Aorta (tissue), 5 donors: ENCODE results near the gene RABGAP1L. TPM values are rescaled to one million over a fixed set of nuclear protein-coding genes. Genes with fewer than 3 reads are reported as not detected.

Source experiments
- ATAC-seq: fragments of 200-7000 bp; cut with Tn5 transposase; one replicate; pipeline ENCODE4 v1.9.1; 2022; ENCODE audit warnings: moderate library complexity; ENCODE audit not compliant: low FRiP score
- DNase-seq, 2 donors: peaks; one replicate each; pipeline ENCODE4 v3.0.0-alpha.2; 2020
- H3K27ac ChIP-seq, 2 donors: one replicate each; pipeline ENCODE4 v1.5.1; 2013; ENCODE audit warnings: low read length in 2 of 2, mild to moderate bottlenecking in 2 of 2, moderate library complexity in 2 of 2, control low read depth in 1 of 2, inconsistent platforms in 1 of 2, low read depth in 1 of 2
- H3K27me3 ChIP-seq, 2 donors: one replicate each; pipeline ENCODE4 v1.6.1; 2013; ENCODE audit warnings: control low read depth in 1 of 2, low read length in 1 of 2, mild to moderate bottlenecking in 1 of 2, moderate library complexity in 1 of 2; ENCODE audit not compliant: insufficient read depth in 2 of 2, control insufficient read depth in 1 of 2
- H3K36me3 ChIP-seq, 2 donors: one replicate each; pipeline ENCODE4 v1.6.1; 2013; ENCODE audit warnings: control low read depth in 1 of 2, low read length in 1 of 2, mild to moderate bottlenecking in 1 of 2; ENCODE audit not compliant: insufficient read depth in 2 of 2, control insufficient read depth in 1 of 2
- H3K4me1 ChIP-seq, 2 donors: one replicate each; pipeline ENCODE4 v1.6.1; 2013; ENCODE audit warnings: low read length in 2 of 2, control low read depth in 1 of 2, mild to moderate bottlenecking in 1 of 2, moderate library complexity in 1 of 2; ENCODE audit not compliant: insufficient read depth in 2 of 2, control insufficient read depth in 1 of 2
- H3K4me3 ChIP-seq, 2 donors: one replicate each; pipeline ENCODE4 v1.5.1; 2013; ENCODE audit warnings: low read length in 2 of 2, control low read depth in 1 of 2, mild to moderate bottlenecking in 1 of 2
- H3K9me3 ChIP-seq: one replicate; pipeline ENCODE4 v1.6.1; 2013; ENCODE audit warnings: mild to moderate bottlenecking, low read length; ENCODE audit not compliant: control insufficient read depth
- WGBS, 2 donors: extraction: QIAGEN DNeasy Blood & Tissue Kit; methylation state at CpG; one replicate each; pipeline ENCODE4 v1.1.7; 2013; 5-methylcytosine and 5-hydroxymethylcytosine counted together
- intact Hi-C, 2 donors: fragments of 100-400 bp; cut with DNase I; formaldehyde crosslinking; loops; one replicate each; pipeline versions ENCODE4 v1.14.2 to v1.15.0; 2022
- polyA plus RNA-seq, 2 donors: library from polyadenylated mRNA; stranded (reverse); fragments of 200-250 nt; gene quantifications; one replicate each; pipeline ENCODE4 v1.2.3, GENCODE V29; 2013
- total RNA-seq, 2 donors: library from RNA; stranded (reverse); fragmentation: NEBNext Ultra II Directional; extraction: Animal tissue kit (Norgen Biotek cat#: 25700); gene quantifications; one replicate each; pipeline ENCODE4 v1.2.1, GENCODE V29; 2021
- donor health status: healthy with polysubstance abuse.
- donor health status: Bipolar disorder and iron deficiency.
- donor health status: DM: no; HTN: no; CAD: no.
- donor health status: DM: no; HTN: no; CAD: no.
- donor health status: DM: yes; HTN: yes; CAD: no.

The RABGAP1L gene
- total and polyA plus RNA-seq, 4 donors, result 14.8 to 56.4 (median 38.4) TPM

GRCh38 chr1:174938281-174939007 lies 779.1 kb downstream of the RABGAP1L start:
- Histone ChIP-seq H3K36me3 (no peaks in the 10 kb centered on the region), H3K27me3 (no peaks in the 10 kb centered on the region), H3K4me1 (no peaks in the 10 kb centered on the region), H3K9me3 (no peaks in the 10 kb centered on the region), H3K27ac (no peak overlapping the region), H3K4me3 (no peak overlapping the region)
- intact Hi-C loops, result no loop called here
- ATAC-seq (no peak), DNase-seq (no peak)
- WGBS, 2 donors, result 36 to 45% methylated on average over 6 of the region's 6 CpGs

DNA sequence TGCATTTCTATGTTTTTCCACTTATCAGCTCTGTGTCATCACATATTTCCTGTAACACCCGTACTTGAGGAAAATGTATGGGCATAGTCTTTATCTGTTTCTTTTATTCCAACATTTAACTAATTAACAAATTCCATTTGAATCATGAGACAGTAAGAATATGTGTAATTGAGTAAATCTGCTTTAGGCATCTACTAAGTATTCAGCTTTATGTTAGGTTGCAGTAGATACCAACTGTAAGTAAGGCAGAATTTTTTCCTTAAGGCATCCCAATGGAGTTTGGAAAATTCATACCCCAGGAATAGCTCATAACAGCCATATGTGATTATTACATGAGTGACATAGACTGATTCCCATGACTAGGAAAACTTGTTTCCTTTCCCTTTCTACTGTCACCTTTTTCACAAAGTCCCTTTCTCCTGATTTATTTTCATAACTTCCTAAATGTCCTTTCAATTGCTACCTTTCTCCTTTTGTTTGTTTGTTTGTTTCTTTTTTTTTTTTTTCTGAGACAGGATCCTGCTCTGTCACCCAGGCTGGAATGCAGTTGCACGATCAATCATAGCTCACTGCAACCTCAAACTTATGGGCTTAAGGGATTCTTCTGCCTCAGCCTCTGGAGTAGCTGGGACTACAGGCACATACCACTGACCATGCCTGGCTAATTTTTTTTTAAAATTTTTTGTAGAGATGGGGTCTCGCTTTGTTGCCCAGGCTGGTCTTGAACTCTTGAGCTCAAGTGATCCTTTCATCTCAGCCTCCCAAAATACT lies 780.6 kb downstream of the RABGAP1L start:
- DNase-seq (no peak), ATAC-seq (no peak)
- Histone ChIP-seq H3K27ac (no peak overlapping the region), H3K4me1 (no peaks in the 10 kb centered on the region), H3K36me3 (no peaks in the 10 kb centered on the region), H3K9me3 (no peaks in the 10 kb centered on the region), H3K27me3 (no peaks in the 10 kb centered on the region), H3K4me3 (no peak overlapping the region)
- intact Hi-C loops, result no loop called here
- WGBS, 2 donors, result 90 to 92% methylated on average over 3 of the region's 3 CpGs

- H3K4me3 ChIP-seq, result no peak overlapping the region
- no peaks in the 10 kb centered on the region for H3K36me3 ChIP-seq
- H3K9me3 ChIP-seq, result no peaks in the 10 kb centered on the region
- no peak for DNase-seq
- no peak overlapping the region for H3K27ac ChIP-seq
- H3K27me3 ChIP-seq, result no peaks in the 10 kb centered on the region
- 87 to 92% methylated on average over 3 of the region's 3 CpGs for WGBS, 2 donors
- no peaks in the 10 kb centered on the region for H3K4me1 ChIP-seq
- intact Hi-C loops, result no loop called here
- ATAC-seq, result no peak
Measured at GRCh38 chr1:174940646-174941175, 781.4 kb downstream of the RABGAP1L start.

- H3K36me3 ChIP-seq, result no peaks in the 10 kb centered on the region
- no peaks in the 10 kb centered on the region for H3K27me3 ChIP-seq
- no peak overlapping the region for H3K27ac ChIP-seq
- no peak overlapping the region for H3K4me3 ChIP-seq
- ATAC-seq, result peak; percentile 70
- H3K9me3 ChIP-seq, result no peaks in the 10 kb centered on the region
- H3K4me1 ChIP-seq, result no peaks in the 10 kb centered on the region
- WGBS, 2 donors, result 47 to 48% methylated on average over 2 of the region's 2 CpGs
- intact Hi-C loops, result no loop called here
- DNase-seq, result no peak
Measured at GRCh38 chr1:174942547-174943255, 783.4 kb downstream of the RABGAP1L start.

GRCh38 chr1:174946031-174946430 lies 786.7 kb downstream of the RABGAP1L start:
- WGBS, 2 donors, result 81 to 86% methylated on average over 2 of the region's 2 CpGs
- intact Hi-C loops, result no loop called here
- ATAC-seq, result no peak

GRCh38 chr1:174949061-174949460 lies 789.7 kb downstream of the RABGAP1L start:
- WGBS, 2 donors, result 79 to 92% methylated on average over 1 of the region's 1 CpG
- Histone ChIP-seq H3K27me3 (no peaks in the 10 kb centered on the region), H3K4me1 (peaks cover 0 to under 1% of the 10 kb centered on the region in 2 donors), H3K27ac (no peak overlapping the region), H3K36me3 (no peaks in the 10 kb centered on the region), H3K9me3 (no peaks in the 10 kb centered on the region), H3K4me3 (no peak overlapping the region)
- ATAC-seq (no peak), DNase-seq (no peak)
- intact Hi-C loops, result no loop called here

More at GRCh38 chr1:174946031-174946430, 786.7 kb downstream of the RABGAP1L start:
- Histone ChIP-seq H3K9me3 (no peaks in the 10 kb centered on the region), H3K4me3 (no peak overlapping the region), H3K4me1 (no peaks in the 10 kb centered on the region), H3K27ac (no peak overlapping the region), H3K36me3 (no peaks in the 10 kb centered on the region), H3K27me3 (no peaks in the 10 kb centered on the region)
- no peak for DNase-seq

- no peaks in the 10 kb centered on the region for H3K27me3 ChIP-seq
- intact Hi-C loops, result no loop called here
Measured at GRCh38 chr1:174949645-174950044, 790.3 kb downstream of the RABGAP1L start.

DNA sequence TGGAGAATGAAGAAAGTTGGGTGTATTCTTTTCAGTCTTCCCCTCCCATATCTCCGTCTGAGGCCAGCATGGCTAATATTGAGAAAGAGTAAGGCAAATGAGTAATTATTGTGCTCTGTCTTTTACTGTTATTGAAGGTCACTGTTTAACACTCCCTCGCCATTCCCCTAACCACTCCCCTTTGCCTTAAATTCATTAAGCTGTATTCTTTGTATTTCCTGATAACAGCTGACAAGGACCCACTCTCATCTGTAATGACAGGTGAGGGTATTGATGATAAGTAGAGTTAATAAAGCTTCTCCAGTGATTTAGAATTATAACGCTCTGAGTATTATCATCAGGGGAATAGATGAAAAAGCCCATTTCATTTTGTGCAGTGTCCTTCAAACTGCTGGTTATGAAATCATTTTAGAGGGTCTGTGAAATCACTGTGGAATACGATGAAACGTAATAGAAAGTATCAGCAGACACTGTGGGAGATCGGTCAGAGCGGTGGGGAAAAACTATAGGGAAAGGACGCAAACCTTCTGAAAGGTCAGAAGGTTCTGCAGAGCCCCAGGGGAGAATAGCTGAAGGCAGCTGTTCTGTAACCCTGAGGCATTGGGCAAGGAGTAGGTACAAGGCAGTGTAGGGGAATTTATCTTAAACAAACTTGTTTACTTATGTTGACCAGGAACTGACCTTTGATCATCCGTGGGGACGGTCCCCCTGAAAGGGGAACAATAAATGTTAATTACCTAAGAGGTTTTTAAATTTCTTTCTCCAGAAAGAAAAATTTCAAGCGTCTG lies 794.2 kb downstream of the RABGAP1L start:
- WGBS, 2 donors, result 58 to 61% methylated on average over 11 of the region's 11 CpGs
- no peaks in the 10 kb centered on the region for H3K27me3 ChIP-seq
- H3K36me3 ChIP-seq, result no peaks in the 10 kb centered on the region
- no peak overlapping the region for H3K27ac ChIP-seq
- ATAC-seq, result no peak
- intact Hi-C loops, result no loop called here
- H3K4me1 ChIP-seq, result peaks cover 3% of the 10 kb centered on the region in 2 donors
- no peak overlapping the region for H3K4me3 ChIP-seq
- H3K9me3 ChIP-seq, result no peaks in the 10 kb centered on the region
- DNase-seq, result no peak

More at GRCh38 chr1:174949645-174950044, 790.3 kb downstream of the RABGAP1L start:
- Histone ChIP-seq H3K27ac (no peak overlapping the region), H3K4me3 (no peak overlapping the region), H3K9me3 (no peaks in the 10 kb centered on the region), H3K4me1 (peaks cover 2 to 3% of the 10 kb centered on the region in 2 donors), H3K36me3 (no peaks in the 10 kb centered on the region)
- no peak for DNase-seq
- no peak for ATAC-seq
